Liver (tissue), 9 donors: ENCODE results near the gene CTSV. TPM values are rescaled to one million over a fixed set of nuclear protein-coding genes. Genes with fewer than 3 reads are reported as not detected.

Experiments used
- DNase-seq: peaks from one replicate; pipeline ENCODE4 v3.0.0-alpha.2; 2017; ENCODE audit warnings: low spot score
- H3K27ac ChIP-seq, 2 donors: one replicate each; pipeline ENCODE4 v1.7.0; 2013; ENCODE audit warnings: inconsistent platforms in 2 of 2, low read length in 2 of 2, control low read depth in 1 of 2, low read depth in 1 of 2, mild to moderate bottlenecking in 1 of 2
- H3K27me3 ChIP-seq, 4 donors: one replicate each; pipeline versions ENCODE4 v1.6.1 to v1.7.0; 2013; ENCODE audit warnings: low read length in 3 of 4, inconsistent platforms in 1 of 4, mild to moderate bottlenecking in 1 of 4, moderate library complexity in 1 of 4; ENCODE audit not compliant: control insufficient read depth in 4 of 4, insufficient read depth in 4 of 4
- H3K36me3 ChIP-seq, 4 donors: one replicate each; pipeline versions ENCODE4 v1.6.1 to v1.7.0; 2013; ENCODE audit warnings: low read length in 3 of 4, mild to moderate bottlenecking in 3 of 4, low read depth in 1 of 4, moderate library complexity in 1 of 4; ENCODE audit not compliant: control insufficient read depth in 4 of 4, insufficient read depth in 3 of 4
- H3K4me1 ChIP-seq, 4 donors: one replicate each; pipeline versions ENCODE4 v1.6.1 to v1.7.0; 2013; ENCODE audit warnings: low read length in 3 of 4, mild to moderate bottlenecking in 3 of 4, moderate library complexity in 1 of 4; ENCODE audit not compliant: control insufficient read depth in 4 of 4, insufficient read depth in 4 of 4
- H3K4me3 ChIP-seq, 3 donors: one replicate each; pipeline versions ENCODE4 v1.6.1 to v1.7.0; 2013; ENCODE audit warnings: low read length in 3 of 3, control low read depth in 1 of 3, low read depth in 1 of 3, mild to moderate bottlenecking in 1 of 3
- H3K9ac ChIP-seq, 2 donors: one replicate each; pipeline ENCODE4 v1.7.0; 2013; ENCODE audit warnings: low read length in 2 of 2, mild to moderate bottlenecking in 2 of 2, moderate library complexity in 2 of 2, control low read depth in 1 of 2, low read depth in 1 of 2
- H3K9me3 ChIP-seq, 4 donors: one replicate each; pipeline versions ENCODE4 v1.6.1 to v1.7.0; 2013; ENCODE audit warnings: low read length in 3 of 4; ENCODE audit not compliant: control insufficient read depth in 4 of 4
- ATF3 ChIP-seq: IDR thresholded peaks from 2 replicates; pipeline ENCODE4 v1.6.1; 2016; ENCODE audit warnings: antibody characterized with exemption
- CTCF ChIP-seq: fragments of 150-350 bp; IDR thresholded peaks from 2 replicates; pipeline ENCODE4 v1.5.1; 2017; ENCODE audit warnings: improper control_type of control experiment, low read depth, low read length; ENCODE audit not compliant: missing input control
- EGR1 ChIP-seq, 2 donors: IDR thresholded peaks; 2 replicates each; pipeline ENCODE4 v1.6.1; 2016 to 2018; ENCODE audit warnings: antibody characterized with exemption in 2 of 2, low read depth in 2 of 2
- FOXA1 ChIP-seq: IDR thresholded peaks from 2 replicates; pipeline ENCODE4 v1.6.1; 2016; ENCODE audit warnings: antibody characterized with exemption
- FOXA2 ChIP-seq: IDR thresholded peaks from 2 replicates; pipeline ENCODE4 v1.6.1; 2016; ENCODE audit warnings: antibody characterized with exemption
- GABPA ChIP-seq, 2 donors: IDR thresholded peaks in 1 of 2; conservative IDR thresholded peaks in 1 of 2; 2 replicates each; pipeline ENCODE4 v1.6.1; 2016; ENCODE audit warnings: antibody characterized with exemption in 2 of 2, mild to moderate bottlenecking in 1 of 2, moderate library complexity in 1 of 2
- HNF4A ChIP-seq, 2 donors: conservative IDR thresholded peaks; 2 replicates each; pipeline ENCODE4 v1.6.1; 2016; ENCODE audit warnings: antibody characterized with exemption in 2 of 2, mild to moderate bottlenecking in 2 of 2
- JUND ChIP-seq, 2 donors: IDR thresholded peaks; 2 replicates each; pipeline ENCODE4 v1.6.1; 2016; ENCODE audit warnings: antibody characterized with exemption in 2 of 2
- MAX ChIP-seq: IDR thresholded peaks from 2 replicates; pipeline ENCODE4 v1.6.1; 2016; ENCODE audit warnings: antibody characterized with exemption
- NR2F2 ChIP-seq: IDR thresholded peaks from 2 replicates; pipeline ENCODE4 v1.6.1; 2016; ENCODE audit warnings: antibody characterized with exemption
- RAD21 ChIP-seq, 2 donors: IDR thresholded peaks; 2 replicates each; pipeline ENCODE4 v1.6.1; 2016; ENCODE audit warnings: antibody characterized with exemption in 2 of 2, mild to moderate bottlenecking in 2 of 2
- REST ChIP-seq: IDR thresholded peaks from 2 replicates; pipeline ENCODE4 v1.6.1; 2016; ENCODE audit warnings: antibody characterized with exemption, mild to moderate bottlenecking
- RXRA ChIP-seq, 2 donors: IDR thresholded peaks; 2 replicates each; pipeline ENCODE4 v1.6.1; 2017 to 2018; ENCODE audit warnings: antibody characterized with exemption in 2 of 2, mild to moderate bottlenecking in 1 of 2
- SP1 ChIP-seq: IDR thresholded peaks from 2 replicates; pipeline ENCODE4 v1.6.1; 2018; ENCODE audit warnings: antibody characterized with exemption, mild to moderate bottlenecking
- TAF1 ChIP-seq: conservative IDR thresholded peaks from 2 replicates; pipeline ENCODE4 v1.6.1; 2016; ENCODE audit warnings: antibody characterized with exemption, mild to moderate bottlenecking
- YY1 ChIP-seq: IDR thresholded peaks from 2 replicates; pipeline ENCODE4 v1.6.1; 2016; ENCODE audit warnings: antibody characterized with exemption, mild to moderate bottlenecking
- WGBS: extraction: QIAGEN DNeasy Blood & Tissue Kit; methylation state at CpG from one replicate; pipeline ENCODE4 v1.1.7; 2013; 5-methylcytosine and 5-hydroxymethylcytosine counted together
- polyA plus RNA-seq, 2 donors: library from polyadenylated mRNA; stranded (reverse) in 1 of 2; unstranded in 1 of 2; fragments of 200-250 nt in 1 of 2; fragments of >200 nt in 1 of 2; fragmentation: Nextera tagmentation in 1 of 2; extraction: Ambion mirVana in 1 of 2; gene quantifications; one replicate each; pipeline versions ENCODE4 v1.2.1 to v1.2.3, GENCODE V29; 2013 to 2015
- total RNA-seq, 2 donors: library from RNA; depleted of rRNA; stranded (reverse); fragments of >200 nt; gene quantifications; one replicate each; pipeline ENCODE4 v1.2.3, GENCODE V29; 2014
- donor health status: healthy.
- donor health status: healthy.
- donor health status: healthy.
- donor health status: healthy.
- donor health status: healthy.

Gene CTSV
- total and polyA plus RNA-seq, 4 donors: 0.17 to 0.65 (median 0.30) TPM

- Histone ChIP-seq H3K36me3 (no peaks in the 10 kb centered on the region), H3K9me3 (no peaks in the 10 kb centered on the region), H3K27ac (no peak overlapping the region), H3K27me3 (peaks cover 0 to 6% (median 2%) of the 10 kb centered on the region in 4 donors), H3K4me3 (no peak overlapping the region), H3K4me1 (no peaks in the 10 kb centered on the region), H3K9ac (no peak overlapping the region)
- TF ChIP-seq RXRA (IDR thresholded peaks at IDR 0.05) (no peak), TAF1 (no peak), GABPA (IDR thresholded peaks at IDR 0.05 in 1 of 2, conservative IDR thresholded peaks at IDR 0.05 in 1 of 2) (no peak), RAD21 (IDR thresholded peaks at IDR 0.05) (no peak), YY1 (no peak), EGR1 (IDR thresholded peaks at IDR 0.05; ENCODE audit: low read depth in 2 of 2) (no peak), CTCF (no peak), HNF4A (conservative IDR thresholded peaks at IDR 0.05) (no peak), FOXA1 (no peak), SP1 (no peak), JUND (IDR thresholded peaks at IDR 0.05) (no peak), ATF3 (no peak), MAX (no peak), REST (no peak), FOXA2 (no peak)
- DNase-seq: no peak
- 39% methylated on average over 11 of the region's 11 CpGs for WGBS
Measured at GRCh38 chr9:97076238-97076637, 37.3 kb upstream of the CTSV start.

- no peak for DNase-seq
- TF ChIP-seq RAD21 (IDR thresholded peaks at IDR 0.05) (no peak), RXRA (IDR thresholded peaks at IDR 0.05) (peak; percentile 29 to 32), NR2F2 (peak; percentile 67)
- no peak overlapping the region for H3K4me3 ChIP-seq
- H3K27ac ChIP-seq: no peak overlapping the region
- H3K9ac ChIP-seq: no peak overlapping the region
- H3K4me1 ChIP-seq: no peaks in the 10 kb centered on the region
- no peaks in the 10 kb centered on the region for H3K9me3 ChIP-seq
- 59% methylated on average over 6 of the region's 6 CpGs for WGBS
- no peaks in the 10 kb centered on the region for H3K36me3 ChIP-seq
- H3K27me3 ChIP-seq: peaks cover 0 to 6% (median 2%) of the 10 kb centered on the region in 4 donors
Measured at GRCh38 chr9:97075289-97075985, 36.5 kb upstream of the CTSV start.
